Measurements from ENCODE around the gene SESN2. TPM values are rescaled to one million over a fixed set of nuclear protein-coding genes. Genes with fewer than 3 reads are reported as not detected.
"Not testable (repeated sequence)": the region's sequence is repeated elsewhere in the genome, so short reads cannot be mapped to it uniquely, and the experiment has no call there.

Gene SESN2
- total and polyA plus RNA-seq, 5 donors from 2014 or later, result 5.0 to 13.9 (median 8.1) TPM

DNA sequence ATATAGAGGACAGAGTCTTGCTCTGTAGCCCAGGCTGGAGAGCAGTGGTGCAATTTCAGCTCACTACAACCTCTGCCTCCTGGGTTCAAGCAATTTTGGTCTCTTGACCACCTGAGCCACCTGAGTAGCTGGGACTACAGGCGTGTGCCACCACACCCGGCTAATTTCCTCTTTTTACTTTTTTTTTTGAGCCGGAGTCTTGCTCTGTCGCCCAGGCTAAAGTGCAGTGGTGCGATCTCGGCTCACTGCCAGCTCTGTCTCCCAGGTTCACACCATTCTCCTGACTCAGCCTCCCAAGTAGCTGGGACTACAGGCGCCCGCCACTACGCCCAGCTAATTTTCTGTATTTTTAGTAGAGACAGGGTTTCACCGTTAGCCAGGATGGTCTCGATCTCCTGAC is 68.1 kb downstream of the SESN2 start:
- H3K9me3 ChIP-seq (ENCODE audit: control insufficient read depth in 2 of 2, low read length in 2 of 2); H3K27me3 ChIP-seq (ENCODE audit: control insufficient read depth, insufficient read depth, low read length); ATAC-seq (ENCODE audit: low read depth in 2 of 2); H3K9me3 Mint-ChIP-seq; H3K4me3 ChIP-seq (ENCODE audit: low read depth, low read length); H3K36me3 Mint-ChIP-seq; H3K27ac ChIP-seq (ENCODE audit: insufficient read depth, low read length, poor library complexity, severe bottlenecking); DNase-seq; H3K4me1 ChIP-seq (ENCODE audit: control insufficient read depth, insufficient read depth, low read length, poor library complexity, severe bottlenecking): not testable (repeated sequence)
- peaks cover 14% of the 10 kb centered on the region for H3K36me3 ChIP-seq (ENCODE audit: control insufficient read depth, insufficient read depth, low read length)
- Mint-ChIP-seq H3K27me3 (peaks cover 16% of the 10 kb centered on the region), H3K4me3 (peak overlapping the region; percentile 33 to 97 (median 81)), H3K4me1 (peaks cover 3 to 39% (median 29%) of the 10 kb centered on the region in 4 donors), H3K27ac (peak overlapping the region in 1 of 3 donors; percentile 97)

DNA sequence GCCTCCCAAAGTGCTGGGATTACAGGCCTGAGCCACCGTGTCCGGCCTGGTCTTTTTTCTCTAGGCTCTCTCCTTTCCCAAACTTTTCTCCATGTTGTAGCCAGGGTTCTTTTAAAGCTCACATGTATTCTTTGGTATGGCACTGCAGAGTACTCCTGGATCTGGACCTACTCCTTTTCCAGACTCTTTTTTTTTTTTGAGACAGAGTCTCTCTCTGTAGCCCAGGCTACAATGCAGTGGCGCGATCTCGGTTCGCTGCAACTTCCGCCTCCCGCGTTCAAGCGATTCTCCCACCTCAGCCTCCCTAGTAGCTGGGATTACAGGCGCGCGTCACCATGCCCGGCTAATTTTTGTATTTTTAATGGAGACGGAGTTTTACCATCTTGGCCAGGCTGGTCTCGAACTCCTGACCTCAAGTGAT is 68.9 kb downstream of the SESN2 start:
- peaks cover 16% of the 10 kb centered on the region for H3K27me3 Mint-ChIP-seq
- H3K4me3 Mint-ChIP-seq, result peak overlapping the region; percentile 93 to 97 (median 97)
- H3K4me1 Mint-ChIP-seq, result peaks cover 11 to 47% (median 36%) of the 10 kb centered on the region in 4 donors
- peaks cover 17% of the 10 kb centered on the region for H3K36me3 Mint-ChIP-seq
- H3K27ac Mint-ChIP-seq, result peak overlapping the region; percentile 97 to 98 (median 97)
- H3K9me3 ChIP-seq (ENCODE audit: control insufficient read depth in 2 of 2, low read length in 2 of 2), result no peaks in the 10 kb centered on the region
- H3K9me3 Mint-ChIP-seq, result no peaks in the 10 kb centered on the region
- no peaks in the 10 kb centered on the region for H3K27me3 ChIP-seq (ENCODE audit: control insufficient read depth, insufficient read depth, low read length)
- H3K36me3 ChIP-seq (ENCODE audit: control insufficient read depth, insufficient read depth, low read length), result peaks cover 22% of the 10 kb centered on the region
- H3K4me1 ChIP-seq (ENCODE audit: control insufficient read depth, insufficient read depth, low read length, poor library complexity, severe bottlenecking), result peaks cover 5% of the 10 kb centered on the region
- ATAC-seq (ENCODE audit: low read depth in 2 of 2) (no peak), DNase-seq (no peak)
- peak overlapping the region; percentile 88 for H3K4me3 ChIP-seq (ENCODE audit: low read depth, low read length)
- peak overlapping the region; percentile 90 for H3K27ac ChIP-seq (ENCODE audit: insufficient read depth, low read length, poor library complexity, severe bottlenecking)

DNA sequence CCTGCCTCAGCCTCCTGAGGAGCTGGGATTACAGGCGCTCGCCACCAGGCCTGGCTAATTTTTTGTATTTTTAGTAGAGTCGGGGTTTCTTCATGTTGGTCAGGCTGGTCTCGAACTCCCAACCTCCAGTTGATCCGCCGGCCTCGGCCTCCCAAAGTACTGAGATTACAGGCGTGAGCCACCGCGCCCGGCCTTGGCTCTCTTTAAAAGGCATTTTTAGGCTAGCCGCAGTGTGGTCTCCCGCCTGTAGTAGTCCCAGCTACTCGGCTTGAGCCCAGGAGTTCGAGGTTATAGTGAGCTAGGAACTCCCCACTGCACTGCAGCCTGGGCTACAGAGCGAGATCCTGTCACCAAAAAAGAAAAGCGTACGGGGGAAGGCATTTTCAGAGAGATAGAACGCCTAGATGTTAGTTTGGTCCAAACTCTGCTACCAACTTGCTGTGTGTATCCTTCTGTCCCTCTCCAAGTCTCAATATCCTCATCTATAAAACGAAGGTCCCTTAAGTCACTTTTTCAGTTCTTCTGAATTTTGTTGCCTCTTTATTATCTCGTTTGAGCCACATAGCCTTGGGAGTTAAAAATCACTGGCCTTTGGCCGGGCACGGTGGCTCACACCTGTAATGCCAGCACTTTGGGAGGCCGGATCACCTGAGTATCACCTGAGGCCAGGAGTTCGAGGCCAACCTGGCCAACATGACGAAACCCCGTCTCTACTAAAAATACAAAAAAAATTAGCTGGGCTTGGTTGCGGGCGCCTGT is 70.3 kb downstream of the SESN2 start:
- H3K36me3 ChIP-seq (ENCODE audit: control insufficient read depth, insufficient read depth, low read length), result peaks cover 35% of the 10 kb centered on the region
- Mint-ChIP-seq H3K4me3 (peak overlapping the region; percentile 93 to 97 (median 97)), H3K9me3 (no peaks in the 10 kb centered on the region), H3K4me1 (peaks cover 13 to 49% (median 37%) of the 10 kb centered on the region in 4 donors), H3K36me3 (peaks cover 22% of the 10 kb centered on the region), H3K27me3 (peaks cover 9% of the 10 kb centered on the region), H3K27ac (peak overlapping the region; percentile 97 to 98 (median 97))
- H3K4me1 ChIP-seq (ENCODE audit: control insufficient read depth, insufficient read depth, low read length, poor library complexity, severe bottlenecking), result peaks cover 5% of the 10 kb centered on the region
- ATAC-seq (ENCODE audit: low read depth in 2 of 2) (peak in 1 of 2 donors; percentile 13), DNase-seq (peak in 1 of 3 donors; percentile 55)
- no peaks in the 10 kb centered on the region for H3K9me3 ChIP-seq (ENCODE audit: control insufficient read depth in 2 of 2, low read length in 2 of 2)
- H3K4me3 ChIP-seq (ENCODE audit: low read depth, low read length), result peak overlapping the region; percentile 88
- H3K27me3 ChIP-seq (ENCODE audit: control insufficient read depth, insufficient read depth, low read length), result no peaks in the 10 kb centered on the region
- peak overlapping the region; percentile 90 for H3K27ac ChIP-seq (ENCODE audit: insufficient read depth, low read length, poor library complexity, severe bottlenecking)

Other genes starting within 250 kb of the SESN2 start
- 18.5 TPM for gene EYA3, start 170.9 kb upstream of the SESN2 start, total RNA-seq
- gene EYA3, start 170.9 kb upstream of the SESN2 start, polyA plus RNA-seq, result 1 to 10 TPM; 3.0 to 5.6 (median 3.7) TPM
- gene PTAFR, start 82.8 kb upstream of the SESN2 start, total RNA-seq, result 0.54 TPM
- under 1 TPM; 0.15 to 0.84 (median 0.40) TPM for gene PTAFR, start 82.8 kb upstream of the SESN2 start, polyA plus RNA-seq
- gene DNAJC8, start 26.5 kb upstream of the SESN2 start, total RNA-seq, result 75.3 TPM
- 100 to 1,000 TPM; 152 to 181 (median 157) TPM for gene DNAJC8, start 26.5 kb upstream of the SESN2 start, polyA plus RNA-seq
- gene ATP5IF1, start 23.4 kb upstream of the SESN2 start, total RNA-seq, result 96.6 TPM
- gene ATP5IF1, start 23.4 kb upstream of the SESN2 start, polyA plus RNA-seq, result 100 to 1,000 TPM; 467 to 676 (median 604) TPM
- 5.2 TPM for gene MED18, start 69.5 kb downstream of the SESN2 start, total RNA-seq
- 10 to 100 TPM in 2 of 4 donors, 1 to 10 TPM in 2; 7.0 to 12.7 (median 9.2) TPM for gene MED18, start 69.5 kb downstream of the SESN2 start, polyA plus RNA-seq
- gene PHACTR4, start 110.2 kb downstream of the SESN2 start, total RNA-seq, result 29.4 TPM
- gene PHACTR4, start 110.2 kb downstream of the SESN2 start, polyA plus RNA-seq, result 1 to 10 TPM; 4.9 to 8.2 (median 5.0) TPM
- 9.7 TPM for gene RCC1, start 246.5 kb downstream of the SESN2 start, total RNA-seq
- 10 to 100 TPM in 3 of 4 donors, 1 to 10 TPM in 1; 8.2 to 16.4 (median 12.6) TPM for gene RCC1, start 246.5 kb downstream of the SESN2 start, polyA plus RNA-seq